ENCODE measurements around the gene MT1A.
A peak's percentile ranks its signal among the peaks of the same experiment; 100 is the strongest.
"Not testable (repeated sequence)": the region's sequence is repeated elsewhere in the genome, so short reads cannot be mapped to it uniquely, and the experiment has no call there.

Gene MT1A

DNA sequence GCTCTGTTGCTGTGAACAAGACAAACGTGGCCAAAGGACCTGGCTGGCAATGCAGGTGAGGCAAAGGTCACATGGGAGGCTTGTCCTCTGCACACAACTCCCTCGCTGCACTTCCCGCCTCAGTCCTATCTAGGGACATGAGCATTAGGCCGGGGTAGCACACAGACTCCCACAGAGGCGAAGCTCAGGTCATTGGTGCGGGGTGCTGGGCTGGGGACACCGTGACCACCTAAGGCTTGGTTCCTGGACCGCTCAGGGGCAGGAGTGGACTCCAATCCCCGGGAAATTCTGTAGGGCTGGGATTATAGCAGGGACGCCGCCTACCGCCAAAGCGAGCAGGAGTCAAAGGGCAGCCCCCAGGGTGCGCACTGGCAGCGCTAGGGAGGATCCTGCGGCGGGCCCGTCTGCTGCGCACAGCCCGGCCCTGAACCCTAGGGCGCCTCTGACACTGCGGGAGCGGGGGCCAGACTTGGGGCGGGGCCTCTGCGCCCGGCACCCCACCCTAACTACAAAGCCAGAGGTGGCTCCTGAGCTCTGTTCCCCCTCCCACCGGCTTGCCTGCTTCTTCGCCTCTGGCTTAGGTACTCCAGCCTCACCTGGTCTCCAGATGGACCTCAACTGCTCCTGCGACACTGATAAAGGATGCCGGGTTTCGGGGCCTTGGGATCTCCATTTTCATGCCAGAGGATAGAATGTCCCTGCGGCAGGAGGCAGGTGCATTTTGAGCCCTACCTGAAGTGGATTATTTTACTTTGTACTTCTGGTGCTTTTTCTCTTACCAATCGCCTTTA is 9.4 kb downstream of the MT1A start:
- Mint-ChIP-seq H3K27me3 (peaks cover 13% of the 10 kb centered on the region), H3K36me3 (ENCODE audit: low read depth) (no peaks in the 10 kb centered on the region), H3K4me3 (no peak overlapping the region), H3K4me1 (peaks cover 17% of the 10 kb centered on the region), H3K9me3 (no peaks in the 10 kb centered on the region), H3K27ac (no peak overlapping the region)
- no peak for DNase-seq
- ATAC-seq, result no peak

DNA sequence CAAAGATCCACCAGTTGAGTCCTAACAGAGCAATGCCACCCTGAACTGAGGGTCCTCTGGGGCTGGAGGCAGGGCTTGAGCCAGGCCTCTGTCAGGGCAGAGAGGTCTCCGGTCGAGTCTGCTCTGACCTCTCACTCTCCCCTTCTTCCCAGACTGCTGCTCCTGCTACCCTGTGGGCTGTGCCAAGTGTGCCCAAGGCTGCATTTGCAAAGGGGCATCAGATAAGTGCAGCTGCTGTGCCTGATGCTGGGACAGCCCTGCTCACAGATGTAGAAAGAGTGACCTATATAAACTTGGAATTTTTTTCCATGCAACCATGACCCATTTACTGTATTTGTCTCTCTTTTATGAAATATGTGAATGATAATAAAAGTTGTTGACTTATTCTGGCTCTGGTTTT is 10.8 kb downstream of the MT1A start:
- H3K9me3 Mint-ChIP-seq, result no peaks in the 10 kb centered on the region
- H3K36me3 Mint-ChIP-seq (ENCODE audit: low read depth), result no peaks in the 10 kb centered on the region
- H3K27ac Mint-ChIP-seq, result no peak overlapping the region
- DNase-seq (no peak), ATAC-seq (no peak)
- no peak overlapping the region for H3K4me3 Mint-ChIP-seq
- peaks cover 3% of the 10 kb centered on the region for H3K4me1 Mint-ChIP-seq
- H3K27me3 Mint-ChIP-seq, result peaks cover 13% of the 10 kb centered on the region

DNA sequence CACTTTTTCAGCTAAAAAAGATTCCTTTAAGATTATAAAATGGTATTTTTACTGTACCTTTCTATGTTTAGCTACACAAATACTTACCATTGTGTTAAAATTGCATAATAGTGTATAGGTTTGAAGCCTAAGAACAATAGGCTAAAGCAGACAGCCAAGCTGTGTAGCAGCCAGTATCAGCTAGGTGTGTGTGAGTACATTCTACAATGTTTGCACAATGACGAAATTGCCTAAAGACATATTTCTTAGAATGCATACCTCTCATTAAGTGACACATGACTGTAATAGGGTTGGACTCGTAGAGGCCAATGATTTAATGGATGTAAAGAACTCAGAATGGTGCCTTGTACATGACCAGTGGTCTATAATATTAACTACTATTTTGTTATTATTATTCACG is 11.4 kb downstream of the MT1A start:
- peaks cover 13% of the 10 kb centered on the region for H3K27me3 Mint-ChIP-seq

DNA sequence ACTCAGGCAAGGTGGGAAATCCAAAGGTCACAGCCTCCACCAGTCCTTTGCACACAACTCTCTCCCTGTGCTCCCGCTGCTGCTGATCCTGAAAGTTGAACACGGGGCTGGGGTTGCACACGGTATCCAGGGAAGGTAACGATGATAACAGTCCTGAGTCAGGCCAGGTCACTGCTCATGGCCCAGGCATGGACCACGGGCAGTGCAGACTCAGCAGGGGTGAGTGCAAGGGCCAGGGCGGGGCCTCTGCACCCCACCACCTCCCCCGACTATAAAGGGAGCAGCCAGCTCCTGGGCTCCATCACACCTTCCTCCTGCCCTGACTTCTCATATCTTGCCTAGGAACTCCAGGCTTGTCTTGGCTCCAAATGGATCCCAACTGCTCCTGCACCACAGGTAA is 13.1 kb downstream of the MT1A start, which contains the start of gene MT1B:
MT1B (plus strand) TSS at position 301 of the 400 bp plus-strand sequence; CDS start at position 369, 68 bp downstream.
- ATAC-seq, result no peak
- peaks cover 9% of the 10 kb centered on the region for H3K27me3 Mint-ChIP-seq
- H3K4me1 Mint-ChIP-seq, result no peaks in the 10 kb centered on the region
- no peaks in the 10 kb centered on the region for H3K9me3 Mint-ChIP-seq
- H3K4me3 Mint-ChIP-seq, result no peak within 1 kb of the TSS
- no peak within 1 kb of the TSS for H3K27ac Mint-ChIP-seq
- no peak for DNase-seq
- no peaks in the 10 kb centered on the region for H3K36me3 Mint-ChIP-seq (ENCODE audit: low read depth)

More for the DNA sequence above, 11.4 kb downstream of the MT1A start:
- no peak overlapping the region for H3K27ac Mint-ChIP-seq
- H3K4me1 Mint-ChIP-seq, result no peaks in the 10 kb centered on the region
- H3K9me3 Mint-ChIP-seq, result no peaks in the 10 kb centered on the region
- no peaks in the 10 kb centered on the region for H3K36me3 Mint-ChIP-seq (ENCODE audit: low read depth)
- H3K4me3 Mint-ChIP-seq, result no peak overlapping the region
- ATAC-seq (no peak), DNase-seq (no peak)

DNA sequence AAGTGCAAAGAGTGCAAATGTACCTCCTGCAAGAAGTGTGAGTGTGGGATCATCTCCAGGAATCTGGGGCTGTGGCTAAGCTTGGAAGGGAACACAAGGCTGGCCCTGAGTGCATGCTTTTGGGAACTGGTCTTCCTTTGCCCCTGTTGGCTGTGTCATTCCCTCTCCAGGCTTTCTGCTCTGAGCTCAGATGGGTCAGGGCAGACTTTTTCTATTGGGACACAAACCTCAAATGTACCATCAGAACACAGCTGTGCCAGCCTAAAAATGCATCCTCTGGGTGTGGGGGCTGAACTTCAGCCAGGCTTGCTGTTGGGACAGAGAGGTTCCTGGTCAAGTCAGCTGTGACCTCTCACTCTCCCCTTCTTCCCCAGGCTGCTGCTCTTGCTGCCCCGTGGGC is 14.1 kb downstream of the MT1A start:
- Mint-ChIP-seq H3K27ac (no peak overlapping the region), H3K4me3 (no peak overlapping the region), H3K27me3 (peaks cover 8% of the 10 kb centered on the region), H3K36me3 (ENCODE audit: low read depth) (no peaks in the 10 kb centered on the region), H3K9me3 (no peaks in the 10 kb centered on the region), H3K4me1 (peaks cover 4% of the 10 kb centered on the region)
- ATAC-seq, result no peak
- no peak for DNase-seq

DNA sequence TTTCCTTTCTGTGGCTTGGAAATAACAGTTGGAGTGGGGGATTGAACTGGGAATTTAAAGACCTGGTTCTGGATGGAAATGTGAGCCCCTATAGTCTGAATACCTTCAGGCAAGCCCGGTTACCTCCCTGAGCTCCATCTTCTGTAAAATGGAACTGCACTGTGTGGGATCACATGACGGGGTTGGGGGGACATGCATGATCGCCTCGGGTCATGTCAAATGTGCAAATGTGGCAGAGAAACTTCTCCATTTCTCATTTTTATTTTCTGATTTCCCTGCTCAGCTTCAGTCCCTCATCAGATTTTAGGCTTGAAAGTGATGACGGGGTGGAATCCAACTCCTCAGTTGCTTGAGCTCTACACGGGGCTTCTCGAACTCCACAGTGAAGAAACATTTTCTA is 14.8 kb downstream of the MT1A start:
- Mint-ChIP-seq H3K4me3 (no peak overlapping the region), H3K9me3 (no peaks in the 10 kb centered on the region), H3K36me3 (ENCODE audit: low read depth) (no peaks in the 10 kb centered on the region), H3K27ac (no peak overlapping the region), H3K4me1 (peaks cover 9% of the 10 kb centered on the region), H3K27me3 (peaks cover 6% of the 10 kb centered on the region)
- ATAC-seq, result no peak
- no peak for DNase-seq

DNA sequence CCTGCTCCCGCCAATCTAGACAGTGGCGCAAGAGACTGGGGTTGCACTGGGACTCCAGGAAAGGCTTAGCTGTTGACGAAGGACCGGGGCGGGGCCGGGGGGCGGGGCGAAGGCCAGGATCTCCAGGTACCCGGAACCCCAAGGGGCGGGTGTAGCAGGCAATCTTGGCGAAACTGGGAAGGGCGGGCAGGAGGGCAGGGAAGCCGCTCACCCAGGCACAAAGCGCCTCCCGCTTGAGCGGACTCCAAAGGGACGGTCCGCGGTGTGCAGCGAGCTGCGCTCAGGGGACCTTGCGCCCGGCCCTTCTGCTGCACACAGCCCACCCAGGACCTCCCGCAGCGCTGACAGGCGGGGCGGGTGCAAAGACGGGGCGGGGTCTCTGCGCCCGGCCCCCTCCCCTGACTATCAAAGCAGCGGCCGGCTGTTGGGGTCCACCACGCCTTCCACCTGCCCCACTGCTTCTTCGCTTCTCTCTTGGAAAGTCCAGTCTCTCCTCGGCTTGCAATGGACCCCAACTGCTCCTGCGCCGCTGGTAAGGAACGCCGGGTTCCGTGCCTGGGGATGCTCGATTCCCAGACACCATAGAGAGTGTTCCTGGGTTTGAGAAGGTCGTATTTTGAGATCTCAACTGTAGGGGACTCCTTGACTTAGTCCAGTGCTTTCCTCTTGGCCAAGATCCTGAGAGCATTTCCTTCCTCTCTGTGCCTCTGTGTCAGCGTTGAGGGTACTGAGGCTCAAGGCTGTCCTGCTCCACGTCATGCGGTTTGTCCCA is 19.3 kb downstream of the MT1A start, which contains the start of gene MT1F:
MT1F (plus strand) TSS at position 405 of the 772 bp plus-strand sequence; CDS start at position 505, 100 bp downstream.
- Mint-ChIP-seq H3K27me3 (peaks cover 4% of the 10 kb centered on the region), H3K4me1 (peaks cover 18% of the 10 kb centered on the region), H3K36me3 (ENCODE audit: low read depth) (no peaks in the 10 kb centered on the region), H3K27ac (peak within 1 kb of the TSS; percentile 30), H3K4me3 (peak within 1 kb of the TSS; percentile 85), H3K9me3 (no peaks in the 10 kb centered on the region)
- ATAC-seq (peak; percentile 75), DNase-seq (peak; percentile 67)

DNA sequence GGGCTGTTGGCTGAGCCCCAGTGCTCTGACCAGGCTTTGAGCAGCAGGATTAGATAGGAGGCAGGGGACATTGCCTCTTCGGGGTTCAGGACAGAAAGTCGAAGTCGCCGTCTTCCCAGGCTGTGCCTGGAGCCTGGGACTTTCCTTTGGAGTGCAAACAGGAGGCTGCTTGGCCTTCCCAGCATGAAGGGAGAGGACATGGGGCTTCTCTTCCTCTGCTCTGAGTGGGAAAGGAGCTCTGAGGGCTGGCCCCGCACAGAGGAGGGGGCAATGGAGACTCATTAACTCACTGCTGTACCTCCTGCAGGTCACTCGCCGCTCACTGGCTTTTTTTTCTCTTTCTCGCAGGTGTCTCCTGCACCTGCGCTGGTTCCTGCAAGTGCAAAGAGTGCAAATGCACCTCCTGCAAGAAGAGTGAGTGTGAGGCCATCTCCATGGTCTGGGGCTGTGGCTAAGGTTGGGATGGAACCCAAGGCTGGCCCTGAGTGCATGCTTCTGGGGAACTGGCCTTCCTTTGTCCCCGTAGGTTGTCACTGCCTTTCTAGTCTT is 19.9 kb downstream of the MT1A start:
- Mint-ChIP-seq H3K4me1 (peaks cover 20% of the 10 kb centered on the region), H3K27ac (no peak overlapping the region), H3K27me3 (peaks cover 4% of the 10 kb centered on the region), H3K9me3 (no peaks in the 10 kb centered on the region), H3K4me3 (peak overlapping the region; percentile 85), H3K36me3 (ENCODE audit: low read depth) (no peaks in the 10 kb centered on the region)
- DNase-seq (no peak), ATAC-seq (no peak)

DNA sequence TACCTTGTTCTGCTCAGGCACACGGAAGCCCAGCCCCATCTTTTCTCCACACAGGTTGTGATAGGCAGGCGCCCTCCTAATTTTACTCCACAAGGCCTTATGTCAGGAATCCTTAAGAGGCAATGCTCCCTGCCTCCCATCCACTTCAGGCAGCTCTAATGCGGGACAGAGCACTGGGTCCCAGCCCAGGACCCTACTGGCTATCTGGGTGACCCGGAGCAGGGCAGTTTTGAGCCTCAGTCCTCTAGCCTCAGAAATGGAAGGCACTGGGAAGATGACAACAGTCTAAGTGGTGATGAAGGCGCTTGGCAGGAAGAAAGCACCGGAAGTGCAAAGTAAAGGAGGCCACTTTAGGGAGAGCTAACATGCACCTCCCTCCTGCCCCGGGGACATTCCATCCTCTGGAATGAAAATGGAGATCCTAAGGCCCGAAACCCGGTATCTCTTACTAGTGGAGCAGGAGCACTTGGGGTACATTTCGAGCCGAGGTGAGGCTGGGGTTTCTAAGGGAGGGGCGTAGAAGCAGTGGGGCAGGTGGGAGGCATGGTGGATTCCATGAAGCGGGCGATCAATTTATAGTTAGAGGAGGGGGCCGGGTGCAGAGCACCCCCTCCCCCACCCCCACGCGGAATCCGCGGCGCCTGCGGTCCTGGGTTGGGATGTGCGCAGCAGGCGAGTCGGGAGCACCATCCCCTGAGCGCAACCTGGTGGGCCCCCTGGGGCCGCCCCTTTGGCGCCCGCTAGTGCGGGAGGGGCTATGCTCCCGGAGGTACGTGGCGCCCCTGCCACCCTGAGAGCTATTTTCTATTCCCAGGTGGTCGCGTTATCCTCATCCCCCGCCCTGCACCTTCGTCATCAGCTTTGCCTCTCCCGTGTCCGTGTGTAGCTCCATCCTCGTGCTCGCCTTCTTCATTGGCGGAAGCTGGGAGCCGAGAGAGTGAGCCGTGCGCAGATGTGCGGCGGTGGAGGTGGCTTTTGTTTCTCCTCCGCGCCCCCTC is 24.2 kb downstream of the MT1A start:
- H3K4me3 Mint-ChIP-seq, result peak overlapping the region; percentile 75
- H3K4me1 Mint-ChIP-seq, result peaks cover 25% of the 10 kb centered on the region
- peaks cover 20% of the 10 kb centered on the region for H3K27me3 Mint-ChIP-seq
- H3K36me3 Mint-ChIP-seq (ENCODE audit: low read depth), result no peaks in the 10 kb centered on the region
- no peak for ATAC-seq
- DNase-seq, result peak; percentile 41
- no peaks in the 10 kb centered on the region for H3K9me3 Mint-ChIP-seq
- peak overlapping the region; percentile 78 for H3K27ac Mint-ChIP-seq

DNA sequence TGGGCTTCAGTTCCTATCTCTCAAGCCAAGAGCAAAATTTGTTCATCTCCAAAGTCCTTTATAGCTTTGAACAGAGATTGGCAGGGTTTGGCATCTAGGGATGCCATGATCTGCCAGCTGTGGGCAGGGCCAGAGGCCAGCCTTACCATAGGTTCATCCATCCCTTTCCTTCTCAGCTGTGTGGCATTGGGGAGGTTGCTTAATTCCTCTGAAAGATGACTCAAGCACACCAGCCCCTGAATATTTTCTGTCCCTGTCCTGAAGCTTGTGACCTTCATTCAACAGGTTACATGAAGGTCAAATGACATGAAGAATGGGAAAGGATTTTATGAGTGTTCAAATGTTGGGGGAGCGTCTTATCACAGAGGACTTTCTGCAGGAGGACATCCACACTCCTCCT is 26.0 kb downstream of the MT1A start:
- H3K9me3 Mint-ChIP-seq, result no peaks in the 10 kb centered on the region
- no peaks in the 10 kb centered on the region for H3K36me3 Mint-ChIP-seq (ENCODE audit: low read depth)
- H3K4me1 Mint-ChIP-seq, result peaks cover 25% of the 10 kb centered on the region
- H3K27me3 Mint-ChIP-seq, result peaks cover 36% of the 10 kb centered on the region
- no peak for DNase-seq
- no peak for ATAC-seq
- no peak overlapping the region for H3K4me3 Mint-ChIP-seq
- no peak overlapping the region for H3K27ac Mint-ChIP-seq

DNA sequence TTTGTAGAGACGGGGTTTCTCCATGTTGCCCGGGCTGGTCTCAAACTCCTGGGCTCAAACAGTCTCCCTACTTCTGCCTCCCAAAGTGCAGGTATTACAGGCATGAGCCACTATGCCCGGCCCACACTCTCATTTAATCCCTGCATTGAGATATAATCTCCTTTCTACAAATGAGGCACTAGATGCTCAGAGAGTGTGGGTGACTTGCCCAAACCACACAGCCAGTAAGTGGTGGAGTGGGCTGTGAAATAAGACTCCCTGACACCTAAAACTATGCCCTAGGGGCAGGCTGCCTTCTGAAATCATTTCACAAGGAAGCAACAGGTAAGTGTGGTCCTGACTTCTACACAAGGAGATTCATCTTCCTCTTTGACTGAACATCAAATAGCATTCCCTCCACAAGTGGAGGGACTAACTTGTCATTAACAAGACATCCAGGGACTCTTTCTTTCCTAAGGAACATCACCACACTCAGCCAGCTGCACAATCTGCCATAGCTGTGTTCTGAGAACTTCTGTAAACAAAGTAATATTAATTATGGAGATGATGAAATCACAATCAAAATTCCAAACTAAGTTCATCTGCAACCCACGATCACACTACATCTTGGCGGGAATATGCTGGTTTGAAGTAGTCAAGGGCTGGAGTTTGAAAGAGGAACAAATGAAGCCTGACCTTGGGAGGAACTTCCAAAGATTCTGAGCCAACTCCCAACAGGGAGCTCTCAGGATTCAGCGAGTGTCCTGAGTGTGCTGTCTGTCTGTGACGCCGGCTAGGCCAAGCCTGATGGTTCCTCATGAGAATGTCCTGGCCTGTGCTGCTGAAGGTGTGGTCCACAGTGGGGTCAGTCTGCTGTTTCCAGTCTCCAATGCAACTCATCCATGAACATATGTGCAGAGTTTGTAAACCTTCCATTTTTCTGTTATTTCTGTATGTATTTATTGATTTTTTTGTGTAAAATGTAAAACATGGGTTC is 27.1 kb downstream of the MT1A start:
- Mint-ChIP-seq H3K4me1 (peaks cover 27% of the 10 kb centered on the region), H3K27me3 (peaks cover 46% of the 10 kb centered on the region)
- not testable (repeated sequence) for H3K9me3 Mint-ChIP-seq; H3K27ac Mint-ChIP-seq; DNase-seq; H3K4me3 Mint-ChIP-seq; H3K36me3 Mint-ChIP-seq (ENCODE audit: low read depth)
- peak; percentile 21 for ATAC-seq

DNA sequence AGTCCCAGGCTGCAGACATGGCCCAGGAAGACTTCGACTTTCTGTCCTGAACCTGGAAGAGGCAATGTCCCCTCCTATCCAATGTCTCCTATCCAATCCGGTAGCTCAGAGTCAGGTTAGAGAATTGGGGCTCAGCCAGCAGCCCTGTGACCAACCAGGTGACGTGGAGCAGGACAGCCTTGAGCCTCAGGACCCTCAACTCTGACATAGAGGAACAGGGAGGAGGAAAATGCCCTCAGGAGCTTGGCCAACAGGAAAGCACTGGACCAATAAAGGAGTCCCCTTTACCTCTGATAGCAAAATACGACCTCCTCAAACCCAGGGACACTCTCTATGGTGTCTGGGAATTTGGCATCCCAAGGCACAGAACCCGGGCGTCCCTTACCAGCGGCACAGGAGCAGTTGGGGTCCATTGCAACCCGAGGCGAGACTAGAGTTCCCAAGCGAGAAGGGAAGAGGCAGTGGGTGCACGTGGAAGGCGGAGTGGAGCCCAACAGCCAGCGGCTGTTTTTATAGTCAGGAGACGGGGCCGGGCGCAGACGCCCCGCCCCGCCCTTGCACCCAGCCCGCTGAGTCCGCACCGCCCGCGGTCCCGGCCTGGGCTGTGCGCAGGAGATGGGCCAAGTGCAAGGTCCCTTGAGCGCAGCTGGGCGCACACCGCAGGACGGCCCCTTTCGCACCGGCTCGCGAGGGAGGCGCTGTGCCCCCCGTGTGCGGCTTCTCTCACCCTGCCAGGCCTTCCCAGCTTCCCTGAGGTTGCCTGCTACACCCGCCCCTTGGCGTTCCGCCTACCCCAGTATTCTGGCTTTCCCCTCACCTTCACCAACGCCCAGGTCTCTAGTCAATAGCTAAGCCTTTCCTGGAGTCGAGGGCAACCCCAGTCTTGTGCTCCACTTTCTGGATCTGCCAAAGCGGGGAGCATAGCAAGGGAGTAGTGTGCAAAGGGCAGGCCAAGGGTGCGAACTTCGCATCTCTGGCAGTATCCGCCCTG is 29.4 kb downstream of the MT1A start, which contains the start of gene MT1G:
MT1G (minus strand) TSS at position 485 of the 991 bp plus-strand sequence; CDS start at position 413, 72 bp downstream.
- H3K4me1 Mint-ChIP-seq, result peaks cover 18% of the 10 kb centered on the region

More for the DNA sequence above, 29.4 kb downstream of the MT1A start, which contains the start of gene MT1G:
- Mint-ChIP-seq H3K36me3 (ENCODE audit: low read depth) (no peaks in the 10 kb centered on the region), H3K27ac (no peak within 1 kb of the TSS), H3K27me3 (peaks cover 63% of the 10 kb centered on the region), H3K9me3 (no peaks in the 10 kb centered on the region), H3K4me3 (peak within 1 kb of the TSS; percentile 63)
- DNase-seq (no peak), ATAC-seq (peak; percentile 64)
